T-helper 1 cell (primary cell): ENCODE data around the gene NKD1.
A peak's percentile ranks its signal among the peaks of the same experiment; 100 is the strongest.

Experiments
- DNase-seq, 5 donors: peaks; one replicate each; pipeline ENCODE4 v3.0.0-alpha.2; 2012 to 2020

Gene NKD1

DNA sequence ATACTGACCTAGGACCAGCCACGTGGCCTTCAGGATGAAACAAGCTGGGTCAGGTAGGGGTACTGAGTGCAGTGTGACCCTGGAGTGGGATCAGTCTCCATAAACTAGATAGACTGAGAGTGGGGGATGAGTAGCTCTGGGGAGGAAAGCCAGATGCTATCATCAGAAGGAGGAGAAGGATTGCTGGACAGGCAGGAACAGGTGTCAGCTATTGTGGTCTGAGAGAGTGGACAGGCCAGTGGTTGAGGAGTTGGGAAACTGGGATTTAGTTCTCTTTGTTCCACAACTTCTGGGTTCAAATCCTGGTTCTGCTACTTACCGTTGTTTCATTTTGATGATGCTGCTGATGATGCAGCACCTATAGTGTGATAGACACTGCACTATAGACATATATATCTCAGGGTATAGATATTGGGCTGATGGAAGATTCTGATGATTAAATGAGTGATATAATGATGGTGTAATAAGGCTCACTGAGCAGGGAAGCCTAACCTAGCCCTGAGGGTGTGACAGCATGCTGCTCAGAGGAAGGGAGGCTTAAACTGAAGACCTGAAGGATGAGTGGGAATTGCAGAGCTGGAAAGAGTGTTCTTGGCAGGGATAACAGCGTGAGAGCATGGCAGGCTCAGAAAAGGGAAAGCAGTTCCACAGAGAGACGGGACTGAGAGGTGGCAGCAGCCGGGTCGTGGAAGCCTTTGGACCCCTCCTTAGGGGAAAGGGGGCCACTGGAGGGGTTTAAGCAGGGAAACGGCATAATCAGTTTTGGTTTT lies 66.9 kb downstream of the NKD1 start:
- DNase-seq: no peak

- no peak for DNase-seq
Measured at GRCh38 chr16:50615891-50616290, 67.7 kb downstream of the NKD1 start.

- DNase-seq: no peak
Measured at GRCh38 chr16:50616386-50616785, 68.2 kb downstream of the NKD1 start.

DNA sequence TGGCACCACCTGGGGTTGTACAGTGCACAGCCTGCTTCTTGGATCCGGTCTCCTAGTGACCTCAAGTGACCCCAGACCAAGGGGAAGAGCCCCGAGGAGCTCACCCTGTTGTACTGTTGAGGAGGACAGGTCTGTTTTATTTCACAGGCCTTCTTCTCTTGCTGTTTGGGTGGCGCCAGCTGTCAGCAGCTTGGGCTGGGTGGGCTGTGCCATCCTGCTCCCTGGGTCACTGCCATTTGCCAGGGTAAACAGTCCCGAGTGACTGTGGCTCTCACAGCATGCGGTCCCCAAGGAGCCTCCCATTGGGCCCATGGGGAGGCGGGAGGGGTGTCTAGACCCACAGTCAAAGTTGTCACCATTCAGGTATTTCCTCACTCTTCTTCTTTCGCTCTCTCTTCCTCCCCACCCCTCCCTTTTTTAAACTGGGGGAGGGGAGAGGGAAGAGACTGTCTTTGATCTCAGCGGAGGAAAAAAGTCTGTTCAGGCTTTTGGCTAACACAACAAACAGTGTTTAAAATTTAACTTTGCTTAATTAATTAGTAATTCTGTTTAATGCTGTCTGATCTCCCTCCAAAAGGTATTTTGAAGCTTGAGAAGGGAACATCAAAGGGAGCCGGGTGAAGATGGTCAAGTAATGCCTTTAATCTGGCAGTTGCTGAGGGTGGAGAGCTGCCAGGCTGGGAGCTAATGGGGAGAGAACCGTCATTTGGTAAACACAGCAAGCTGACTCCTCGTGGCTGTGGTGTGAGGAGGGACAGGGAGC lies 68.9 kb downstream of the NKD1 start:
- no peak for DNase-seq

- DNase-seq: no peak
Measured at GRCh38 chr16:50617646-50618184, 69.5 kb downstream of the NKD1 start.

DNA sequence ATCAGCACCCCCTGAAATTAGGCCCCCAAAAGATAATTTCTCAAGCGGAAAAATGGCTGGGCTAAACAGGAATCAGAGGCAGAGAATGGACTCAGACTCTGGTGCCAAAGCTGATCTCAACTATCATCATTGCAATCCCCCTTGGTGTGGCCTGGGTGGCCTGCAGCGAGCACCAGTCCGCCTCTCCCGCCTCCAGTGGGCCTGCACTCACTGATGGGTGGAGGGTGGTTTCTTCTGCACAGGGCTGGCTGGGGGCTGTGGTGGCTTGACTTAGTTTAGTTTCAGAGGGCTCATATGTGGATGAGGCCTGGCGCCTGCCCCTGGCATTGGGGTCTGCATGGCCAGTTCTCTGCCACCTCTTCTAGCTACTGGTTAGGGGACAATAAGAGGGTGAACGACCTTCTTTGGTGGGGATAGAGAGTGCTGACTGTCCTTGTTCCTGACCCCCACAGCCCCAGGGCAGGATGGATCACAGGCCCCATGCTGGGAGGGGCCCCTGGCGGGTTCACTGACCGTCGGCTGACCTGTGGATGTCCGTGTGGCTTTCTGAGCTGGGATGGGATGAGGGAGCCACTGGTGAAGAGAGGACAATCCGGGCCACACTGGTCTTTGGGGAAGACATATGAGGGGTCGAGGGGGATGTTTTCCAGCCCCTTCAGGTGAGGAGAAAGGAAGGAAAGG lies 70.2 kb downstream of the NKD1 start:
- no peak for DNase-seq

GRCh38 chr16:50619702-50620491 lies 71.7 kb downstream of the NKD1 start:
- no peak for DNase-seq

GRCh38 chr16:50620646-50621451 lies 72.7 kb downstream of the NKD1 start:
- DNase-seq: no peak

DNA sequence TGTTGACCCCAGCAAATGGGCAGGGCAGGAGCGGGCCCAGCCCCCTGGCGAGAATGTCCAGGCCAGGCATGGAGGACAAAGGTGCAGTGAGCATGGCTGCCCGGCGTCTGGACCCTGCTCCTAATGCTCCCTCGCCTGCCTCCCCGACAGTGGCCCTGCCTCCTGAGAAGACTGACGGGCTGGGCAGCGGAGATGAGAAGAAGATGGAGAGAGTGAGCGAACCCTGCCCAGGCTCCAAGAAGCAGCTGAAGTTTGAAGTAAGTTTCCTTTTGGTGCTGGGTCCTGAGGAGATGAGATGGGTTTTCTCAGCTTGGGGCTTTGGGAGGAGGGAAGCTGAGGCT lies 73.2 kb downstream of the NKD1 start:
- DNase-seq: no peak

- DNase-seq: no peak
Measured at GRCh38 chr16:50622029-50622428, 73.8 kb downstream of the NKD1 start.

GRCh38 chr16:50622643-50623369 lies 74.6 kb downstream of the NKD1 start:
- no peak for DNase-seq

GRCh38 chr16:50624449-50624970 lies 76.3 kb downstream of the NKD1 start:
- DNase-seq: no peak

DNA sequence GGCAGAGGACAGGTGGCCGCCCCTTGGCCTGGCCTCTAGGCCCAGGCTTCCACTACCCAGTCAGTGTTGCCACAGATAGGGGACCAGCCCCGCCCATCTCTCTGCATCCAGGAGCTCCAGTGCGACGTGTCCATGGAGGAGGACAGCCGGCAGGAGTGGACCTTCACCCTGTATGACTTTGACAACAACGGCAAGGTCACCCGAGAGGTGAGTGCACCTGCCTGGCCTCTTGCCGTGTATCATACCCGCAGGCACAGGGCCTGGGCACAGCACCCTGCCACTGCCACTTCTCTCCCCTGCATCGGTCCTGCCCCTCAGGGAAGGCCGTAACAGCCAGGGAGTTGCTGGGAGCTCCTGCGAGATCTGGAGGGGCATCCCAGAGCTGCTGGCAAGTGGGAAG lies 77.2 kb downstream of the NKD1 start:
- no peak for DNase-seq

- no peak for DNase-seq
Measured at GRCh38 chr16:50626868-50627267, 78.7 kb downstream of the NKD1 start.

- DNase-seq: peak in 4 of 5 donors; percentile 13 to 35 (median 20)
Measured at GRCh38 chr16:50627419-50627818, 79.2 kb downstream of the NKD1 start.

DNA sequence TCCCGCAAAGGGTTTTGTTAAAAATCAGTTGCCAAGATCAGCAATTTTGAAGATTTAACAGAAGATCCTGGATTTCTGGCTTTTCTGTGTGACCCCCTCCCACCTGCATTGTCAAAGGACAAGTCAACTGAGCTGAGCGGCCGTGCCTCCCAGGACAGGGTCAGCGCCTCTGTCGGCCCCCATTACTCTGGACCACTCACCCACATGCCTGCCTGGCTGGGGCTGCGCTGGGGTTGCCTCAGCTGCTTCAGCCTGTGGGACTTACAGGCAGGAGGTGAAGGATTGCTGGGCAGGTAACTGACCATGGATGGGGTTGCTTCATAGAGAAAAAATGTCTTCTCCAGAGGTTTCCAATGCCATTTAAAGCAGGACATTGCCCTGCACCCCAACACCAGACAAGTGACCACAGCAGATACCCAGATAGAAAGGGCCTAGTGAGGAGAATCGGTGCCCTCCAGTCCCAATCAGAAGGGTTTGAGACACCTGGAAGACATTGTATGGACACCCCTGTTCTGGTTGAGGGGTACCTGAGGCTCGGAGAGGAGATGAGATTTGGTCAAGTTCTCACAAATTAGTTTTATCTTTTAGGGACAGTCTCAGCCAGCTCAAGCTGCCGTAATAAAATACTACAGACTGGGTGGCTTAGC lies 80.1 kb downstream of the NKD1 start:
- DNase-seq: no peak

- DNase-seq: no peak
Measured at GRCh38 chr16:50629334-50629733, 81.1 kb downstream of the NKD1 start.

- DNase-seq: no peak
Measured at GRCh38 chr16:50630394-50631020, 82.3 kb downstream of the NKD1 start.

DNA sequence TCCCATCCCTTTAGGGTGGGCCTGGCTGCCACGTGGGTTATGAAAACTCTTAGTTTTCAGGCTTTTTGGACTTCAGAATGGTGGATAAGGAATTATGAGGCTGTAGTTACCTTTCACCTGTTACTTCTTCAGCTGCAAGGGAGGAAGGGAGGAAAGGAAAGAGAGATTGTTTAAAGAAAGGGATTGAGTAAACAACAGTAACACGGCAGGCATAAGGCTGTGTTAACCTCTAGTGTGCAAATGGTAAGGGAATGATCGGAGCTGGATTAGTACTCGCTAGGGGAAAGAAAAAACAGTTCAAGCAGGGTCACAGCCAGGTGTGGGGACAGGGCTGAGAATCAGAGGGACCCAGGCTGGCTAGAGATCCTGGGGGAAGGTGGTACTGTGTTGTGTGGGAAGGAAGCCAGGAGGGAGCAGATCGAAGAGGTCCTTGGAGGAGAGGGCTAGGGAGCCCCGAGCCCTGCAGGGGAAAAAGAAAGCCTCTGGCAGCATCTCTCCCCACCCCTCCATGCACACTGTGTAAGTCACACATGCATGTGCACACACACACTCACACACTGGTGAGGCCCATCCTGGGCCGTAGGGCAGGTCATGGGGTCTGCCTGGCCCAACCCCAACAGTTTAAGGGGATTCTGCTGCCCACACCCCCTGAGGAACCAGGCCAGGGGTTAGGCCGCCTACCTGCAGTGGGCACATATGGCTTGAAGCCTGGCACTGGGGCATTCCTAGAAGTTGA lies 83.2 kb downstream of the NKD1 start:
- no peak for DNase-seq
